PC-3 (cell line): Measurements from ENCODE around the gene KLK11. TPM values are rescaled to one million over a fixed set of nuclear protein-coding genes. Genes with fewer than 3 reads are reported as not detected.

Experiments used
- ATAC-seq: fragments of 200-7000 bp; cut with Tn5 transposase; 2 replicates; pipeline ENCODE4 v1.9.1; 2020; ENCODE audit warnings: mild to moderate bottlenecking, moderate library complexity
- BruUV-seq: library from RNA; stranded (reverse); fragments of 400-500 nt; replicated peaks from 2 replicates; lab custom pipeline; 2021; lab: Mats Ljungman, UMichigan
- CTCF ChIA-PET: fragments of 300-600 bp; sonication (Branson Sonifier 250); formaldehyde crosslinking; loops from one replicate; lab custom pipeline; 2022; ENCODE audit warnings: antibody characterized with exemption; lab: Charles Lee
- POLR2A ChIA-PET: fragments of 300-600 bp; sonication (Branson Sonifier 250); formaldehyde crosslinking; loops from one replicate; lab custom pipeline; 2022; ENCODE audit warnings: antibody characterized with exemption; ENCODE audit not compliant: unreplicated experiment; lab: Charles Lee
- DNase-seq: peaks from one replicate; pipeline ENCODE4 v3.0.0-alpha.2; 2015
- H2AFZ ChIP-seq: fragments of 300-600 bp; sonication (generic); 2 replicates; pipeline ENCODE4 v1.6.0; 2016; ENCODE audit warnings: antibody characterized with exemption, low read length
- H3F3A ChIP-seq: fragments of 300-600 bp; sonication (generic); one replicate; pipeline ENCODE4 v1.6.0; 2017; ENCODE audit warnings: antibody characterized with exemption, low read length, control low read depth, mild to moderate bottlenecking; ENCODE audit not compliant: unreplicated experiment
- H3K27ac ChIP-seq: fragments of 300-600 bp; sonication (generic); 2 replicates; pipeline ENCODE4 v1.5.1; 2016; ENCODE audit warnings: mild to moderate bottlenecking, low read length
- H3K27me3 ChIP-seq: fragments of 300-600 bp; sonication (generic); 2 replicates; pipeline ENCODE4 v1.6.1; 2016; ENCODE audit warnings: low read length, mixed read lengths
- H3K36me3 ChIP-seq: fragments of 300-600 bp; sonication (generic); 2 replicates; pipeline ENCODE4 v1.6.1; 2016; ENCODE audit warnings: low read depth, mixed run types, low read length, mixed read lengths
- H3K4me1 ChIP-seq: fragments of 300-600 bp; sonication (generic); 2 replicates; pipeline ENCODE4 v1.5.1; 2016; ENCODE audit warnings: low read length; ENCODE audit not compliant: insufficient read depth
- H3K4me2 ChIP-seq: fragments of 300-600 bp; sonication (generic); 2 replicates; pipeline ENCODE4 v1.6.0; 2016; ENCODE audit warnings: low read length
- H3K4me3 ChIP-seq: fragments of 300-600 bp; sonication (generic); 2 replicates; pipeline ENCODE4 v1.5.1; 2016; ENCODE audit warnings: mild to moderate bottlenecking, low read length, mixed read lengths
- H3K79me2 ChIP-seq: fragments of 300-600 bp; sonication (generic); 2 replicates; pipeline ENCODE4 v1.6.1; 2017; ENCODE audit warnings: low read length, mixed read lengths
- H3K9ac ChIP-seq: fragments of 300-600 bp; sonication (generic); 2 replicates; pipeline ENCODE4 v1.6.0; 2016; ENCODE audit warnings: mild to moderate bottlenecking, low read length
- H3K9me2 ChIP-seq: fragments of 300-600 bp; sonication (generic); replicated peaks from 2 replicates; pipeline ENCODE4 v1.6.1; 2016; ENCODE audit warnings: mixed run types, low read length, mixed read lengths
- H3K9me3 ChIP-seq: fragments of 300-600 bp; sonication (generic); 2 replicates; pipeline ENCODE4 v1.6.1; 2016; ENCODE audit warnings: low read length, mixed read lengths
- H4K20me1 ChIP-seq: fragments of 300-600 bp; sonication (generic); 2 replicates; pipeline ENCODE4 v1.6.1; 2016; ENCODE audit warnings: low read length, mixed read lengths
- CTCF ChIP-seq: fragments of 300-600 bp; sonication (generic); conservative IDR thresholded peaks from 2 replicates; pipeline ENCODE4 v1.5.1; 2017; ENCODE audit warnings: antibody characterized with exemption, low read depth, mild to moderate bottlenecking, low read length
- EZH2 ChIP-seq: fragments of 300-600 bp; sonication (generic); IDR thresholded peaks from one replicate; pipeline ENCODE4 v1.6.1; 2017; ENCODE audit warnings: antibody characterized with exemption, mild to moderate bottlenecking, low read length; ENCODE audit not compliant: unreplicated experiment
- EZH2phosphoT487 ChIP-seq: fragments of 300-600 bp; sonication (generic); IDR thresholded peaks from 2 replicates; pipeline ENCODE4 v1.6.1; 2018; ENCODE audit warnings: mild to moderate bottlenecking, antibody characterized with exemption, low read length, borderline replicate concordance
- intact Hi-C: fragments of 100-400 bp; cut with micrococcal nuclease; formaldehyde crosslinking; loops from 2 replicates; pipeline ENCODE4 v1.9.0; 2023
- total RNA-seq: library from RNA; depleted of rRNA; stranded (reverse); fragments of >200 nt; gene quantifications from 2 replicates; pipeline ENCODE4 v1.2.3, GENCODE V29; 2014

Gene KLK11
- total RNA-seq, 1 experiment from 2014 or later: not detected

- no peaks in the 10 kb centered on the region for H4K20me1 ChIP-seq
- no peak overlapping the region for H3K9ac ChIP-seq
- intact Hi-C loops: no loop called here
- ATAC-seq (no peak), DNase-seq (no peak)
- H3K36me3 ChIP-seq: no peaks in the 10 kb centered on the region
- H2AFZ ChIP-seq: no peak overlapping the region
- POLR2A ChIA-PET: no interaction called here
- H3K4me3 ChIP-seq: no peak overlapping the region
- H3K4me1 ChIP-seq: no peaks in the 10 kb centered on the region
- CTCF ChIA-PET: no interaction called here
- no peaks in the 10 kb centered on the region for H3K79me2 ChIP-seq
- H3F3A ChIP-seq: no peaks in the 10 kb centered on the region
- no peak overlapping the region for H3K4me2 ChIP-seq
- peaks cover 3% of the 10 kb centered on the region; the same call in 1 of the 2 replicates for H3K27me3 ChIP-seq
- no peak overlapping the region for H3K27ac ChIP-seq
- BruUV-seq: no TSS peak
- H3K9me3 ChIP-seq: no peaks in the 10 kb centered on the region
- TF ChIP-seq CTCF (no peak), EZH2phosphoT487 (no peak), EZH2 (no peak)
- H3K9me2 ChIP-seq: no peaks in the 10 kb centered on the region
These were observed 4.2 kb upstream of the KLK11 start for GRCh38 chr19:51030631-51031030.

- H3K27me3 ChIP-seq: peaks cover 3% of the 10 kb centered on the region; the same call in 1 of the 2 replicates
- H3K27ac ChIP-seq: no peak overlapping the region
- no peaks in the 10 kb centered on the region for H3F3A ChIP-seq
- no peak for ATAC-seq
- no peak for DNase-seq
- TF ChIP-seq EZH2phosphoT487 (no peak), CTCF (no peak), EZH2 (no peak)
- ChIA-PET CTCF (no interaction called here), POLR2A (no interaction called here)
- no peaks in the 10 kb centered on the region for H4K20me1 ChIP-seq
- no peaks in the 10 kb centered on the region for H3K9me3 ChIP-seq
- no peaks in the 10 kb centered on the region for H3K4me1 ChIP-seq
- no peak overlapping the region for H3K4me3 ChIP-seq
- no peak overlapping the region for H2AFZ ChIP-seq
- H3K36me3 ChIP-seq: no peaks in the 10 kb centered on the region
- no peaks in the 10 kb centered on the region for H3K79me2 ChIP-seq
- no peak overlapping the region for H3K4me2 ChIP-seq
- no TSS peak for BruUV-seq
- no peak overlapping the region for H3K9ac ChIP-seq
- intact Hi-C loops: no loop called here
- no peaks in the 10 kb centered on the region for H3K9me2 ChIP-seq
These were observed 3.3 kb upstream of the KLK11 start for GRCh38 chr19:51029718-51030117.

- no peaks in the 10 kb centered on the region for H4K20me1 ChIP-seq
- POLR2A ChIA-PET: no interaction called here
- intact Hi-C loops: no loop called here
- no peak overlapping the region for H3K4me3 ChIP-seq
- no TSS peak for BruUV-seq
- H3K9me3 ChIP-seq: no peaks in the 10 kb centered on the region
- no peak for DNase-seq
- H3K27me3 ChIP-seq: peaks cover 3% of the 10 kb centered on the region; the same call in 1 of the 2 replicates
- H3K4me2 ChIP-seq: no peak overlapping the region
- no peaks in the 10 kb centered on the region for H3F3A ChIP-seq
- TF ChIP-seq EZH2phosphoT487 (no peak), EZH2 (no peak), CTCF (no peak)
- H3K27ac ChIP-seq: no peak overlapping the region
- no peak for ATAC-seq
- no peaks in the 10 kb centered on the region for H3K9me2 ChIP-seq
- H3K4me1 ChIP-seq: no peaks in the 10 kb centered on the region
- no peak overlapping the region for H3K9ac ChIP-seq
- H3K36me3 ChIP-seq: no peaks in the 10 kb centered on the region
- H3K79me2 ChIP-seq: no peaks in the 10 kb centered on the region
- CTCF ChIA-PET: no interaction called here
- H2AFZ ChIP-seq: no peak overlapping the region
These were observed 1.5 kb upstream of the KLK11 start for GRCh38 chr19:51027873-51028272.
